Neural crest cell (in vitro differentiated cells): ENCODE data around the gene SLC35E2B. TPM values are rescaled to one million over a fixed set of nuclear protein-coding genes. Genes with fewer than 3 reads are reported as not detected.
A peak's percentile ranks its signal among the peaks of the same experiment; 100 is the strongest.
"Not testable (repeated sequence)": the region's sequence is repeated elsewhere in the genome, so short reads cannot be mapped to it uniquely, and the experiment has no call there.

ENCODE experiments used
- DNase-seq: peaks from one replicate; pipeline ENCODE4 v3.0.0; 2021; ENCODE audit warnings: low read depth, mixed read lengths, low spot score
- H3K27ac Mint-ChIP-seq: one replicate; pipeline ENCODE4 v1.8.0; 2021; ENCODE audit warnings: mild to moderate bottlenecking, mixed read lengths; ENCODE audit not compliant: unreplicated experiment
- H3K27me3 Mint-ChIP-seq: 2 replicates; pipeline ENCODE4 v1.8.0; 2021; ENCODE audit warnings: low read depth, mild to moderate bottlenecking, mixed read lengths
- H3K36me3 Mint-ChIP-seq: 2 replicates; pipeline ENCODE4 v1.8.0; 2021; ENCODE audit warnings: low read depth, mild to moderate bottlenecking, mixed read lengths
- H3K4me1 Mint-ChIP-seq: 2 replicates; pipeline ENCODE4 v1.8.0; 2021; ENCODE audit warnings: mixed read lengths
- H3K4me3 Mint-ChIP-seq: one replicate; pipeline ENCODE4 v1.8.0; 2021; ENCODE audit warnings: mild to moderate bottlenecking, mixed read lengths
- H3K9me3 Mint-ChIP-seq: 2 replicates; pipeline ENCODE4 v1.8.0; 2021; ENCODE audit warnings: mixed read lengths
- CTCF ChIP-seq: fragments of 200-600 bp; sonication (generic); conservative IDR thresholded peaks from 2 replicates; pipeline ENCODE4 v1.5.0; 2021; ENCODE audit warnings: antibody characterized with exemption, mild to moderate bottlenecking
- total RNA-seq: library from RNA; stranded (reverse); gene quantifications from 2 replicates; pipeline ENCODE4 v1.2.1, GENCODE V29; 2021

The SLC35E2B gene
- total RNA-seq, 1 donor from 2014 or later: 99.0 TPM

GRCh38 chr1:1678581-1679380 lies 13.8 kb downstream of the SLC35E2B start:
- H3K9me3 Mint-ChIP-seq: no peaks in the 10 kb centered on the region
- TF ChIP-seq CTCF: peak; percentile 33
- H3K27me3 Mint-ChIP-seq: no peaks in the 10 kb centered on the region
- peak overlapping the region; percentile 81 for H3K27ac Mint-ChIP-seq
- H3K4me3 Mint-ChIP-seq: no peak overlapping the region
- DNase-seq: no peak
- H3K4me1 Mint-ChIP-seq: peaks cover 5% of the 10 kb centered on the region
- H3K36me3 Mint-ChIP-seq: no peaks in the 10 kb centered on the region

- Mint-ChIP-seq H3K4me3 (no peak overlapping the region), H3K9me3 (no peaks in the 10 kb centered on the region), H3K36me3 (no peaks in the 10 kb centered on the region), H3K27ac (no peak overlapping the region), H3K27me3 (no peaks in the 10 kb centered on the region), H3K4me1 (peaks cover 5% of the 10 kb centered on the region)
- no peak for DNase-seq
- TF ChIP-seq CTCF: no peak
Observed at GRCh38 chr1:1677718-1678580, 14.6 kb downstream of the SLC35E2B start.

GRCh38 chr1:1676087-1676486 lies 16.5 kb downstream of the SLC35E2B start:
- DNase-seq, H3K4me1 Mint-ChIP-seq, H3K27ac Mint-ChIP-seq, H3K4me3 Mint-ChIP-seq, H3K27me3 Mint-ChIP-seq, H3K9me3 Mint-ChIP-seq, H3K36me3 Mint-ChIP-seq: not testable (repeated sequence)

- not testable (repeated sequence) for H3K27ac Mint-ChIP-seq, H3K4me3 Mint-ChIP-seq, H3K36me3 Mint-ChIP-seq, DNase-seq, H3K27me3 Mint-ChIP-seq, H3K9me3 Mint-ChIP-seq, H3K4me1 Mint-ChIP-seq
Observed at GRCh38 chr1:1675218-1675617, 17.4 kb downstream of the SLC35E2B start.

GRCh38 chr1:1674806-1675205 lies 17.8 kb downstream of the SLC35E2B start:
- H3K4me3 Mint-ChIP-seq, H3K27ac Mint-ChIP-seq, H3K4me1 Mint-ChIP-seq, H3K36me3 Mint-ChIP-seq, H3K9me3 Mint-ChIP-seq, DNase-seq, H3K27me3 Mint-ChIP-seq: not testable (repeated sequence)

- Mint-ChIP-seq H3K27ac (no peak overlapping the region), H3K36me3 (peaks cover 4% of the 10 kb centered on the region), H3K27me3 (no peaks in the 10 kb centered on the region), H3K4me3 (no peak overlapping the region), H3K9me3 (no peaks in the 10 kb centered on the region), H3K4me1 (no peaks in the 10 kb centered on the region)
- no peak for TF ChIP-seq CTCF
- DNase-seq: no peak
Observed at GRCh38 chr1:1672181-1672965, 20.2 kb downstream of the SLC35E2B start.
